HepG2 (cell line): ENCODE results near the gene SDK2. TPM values are rescaled to one million over a fixed set of nuclear protein-coding genes. Genes with fewer than 3 reads are reported as not detected.

ENCODE experiments used
- ATAD3A ChIP-seq: sonication (generic); formaldehyde crosslinking; IDR thresholded peaks from 2 replicates; pipeline ENCODE4 v1.4.0; 2020; ENCODE audit warnings: missing genetic modification reagents
- ETV5 ChIP-seq: IDR thresholded peaks from 2 replicates; pipeline ENCODE4 v1.6.1; 2018; ENCODE audit warnings: missing biosample characterization, missing genetic modification reagents, inconsistent platforms, borderline replicate concordance
- GATA4 ChIP-seq: sonication (generic); IDR thresholded peaks from 2 replicates; pipeline ENCODE4 v1.6.1; 2016; ENCODE audit warnings: antibody characterized with exemption, low read depth, borderline replicate concordance
- GFI1 ChIP-seq: sonication (generic); formaldehyde crosslinking; IDR thresholded peaks from 2 replicates; pipeline ENCODE4 v1.5.0; 2020; ENCODE audit warnings: missing genetic modification reagents, mild to moderate bottlenecking, borderline replicate concordance
- HMG20B ChIP-seq: conservative IDR thresholded peaks from 2 replicates; pipeline ENCODE4 v1.6.1; 2016; ENCODE audit warnings: missing genetic modification reagents, missing compliant biosample characterization
- NFATC3 ChIP-seq: sonication (generic); formaldehyde crosslinking; IDR thresholded peaks from 2 replicates; pipeline ENCODE4 v1.5.1; 2020; ENCODE audit warnings: mild to moderate bottlenecking, missing genetic modification reagents
- NFYC ChIP-seq: IDR thresholded peaks from 2 replicates; pipeline ENCODE4 v1.6.1; 2016; ENCODE audit warnings: missing genetic modification reagents, missing compliant biosample characterization
- PHF21A ChIP-seq: sonication (generic); formaldehyde crosslinking; IDR thresholded peaks from 2 replicates; pipeline ENCODE4 v1.5.0; 2020; ENCODE audit warnings: mild to moderate bottlenecking, missing genetic modification reagents
- POGZ ChIP-seq: sonication (generic); formaldehyde crosslinking; IDR thresholded peaks from 2 replicates; pipeline ENCODE4 v1.4.0; 2020; ENCODE audit warnings: mild to moderate bottlenecking, missing genetic modification reagents
- SIX1 ChIP-seq: sonication (generic); formaldehyde crosslinking; IDR thresholded peaks from 2 replicates; pipeline ENCODE4 v1.4.0; 2020; ENCODE audit warnings: missing genetic modification reagents, borderline replicate concordance
- SOX5 ChIP-seq: IDR thresholded peaks from 2 replicates; pipeline ENCODE4 v1.6.1; 2016; ENCODE audit warnings: borderline replicate concordance
- SP5 ChIP-seq: IDR thresholded peaks from 2 replicates; pipeline ENCODE4 v1.6.1; 2016; ENCODE audit warnings: low read depth, borderline replicate concordance
- SRY ChIP-seq: sonication (generic); formaldehyde crosslinking; IDR thresholded peaks from 2 replicates; pipeline ENCODE4 v1.8.0; 2022; ENCODE audit warnings: mild to moderate bottlenecking, missing genetic modification reagents
- YEATS2 ChIP-seq: sonication (generic); formaldehyde crosslinking; IDR thresholded peaks from 2 replicates; pipeline ENCODE4 v1.4.0; 2020; ENCODE audit warnings: missing genetic modification reagents, borderline replicate concordance
- ZEB1 ChIP-seq: IDR thresholded peaks from 2 replicates; pipeline ENCODE4 v1.6.1; 2012; ENCODE audit warnings: mild to moderate bottlenecking, low read depth, inconsistent platforms; ENCODE audit not compliant: insufficient replicate concordance
- ZFX ChIP-seq: sonication (generic); formaldehyde crosslinking; IDR thresholded peaks from 2 replicates; pipeline ENCODE4 v1.4.0; 2020; ENCODE audit warnings: mild to moderate bottlenecking, low read depth, missing genetic modification reagents, moderate library complexity
- ZMYM3 ChIP-seq: sonication (generic); formaldehyde crosslinking; IDR thresholded peaks from 2 replicates; pipeline ENCODE4 v1.5.1; 2020; ENCODE audit warnings: mild to moderate bottlenecking, missing genetic modification reagents
- ZNF33A ChIP-seq: sonication (generic); formaldehyde crosslinking; IDR thresholded peaks from 2 replicates; pipeline ENCODE4 v1.5.1; 2020; ENCODE audit warnings: missing genetic modification reagents, mild to moderate bottlenecking, moderate library complexity, borderline replicate concordance
- ZNF550 ChIP-seq: sonication (generic); formaldehyde crosslinking; IDR thresholded peaks from 2 replicates; pipeline ENCODE4 v1.4.0; 2020; ENCODE audit warnings: mild to moderate bottlenecking, missing genetic modification reagents, borderline replicate concordance
- ZNF556 ChIP-seq: sonication (generic); formaldehyde crosslinking; IDR thresholded peaks from 2 replicates; pipeline ENCODE4 v1.4.0; 2020; ENCODE audit warnings: mild to moderate bottlenecking, missing genetic modification reagents, borderline replicate concordance
- ZNF850 ChIP-seq: sonication (generic); formaldehyde crosslinking; conservative IDR thresholded peaks from 2 replicates; pipeline ENCODE4 v1.9.0; 2021; ENCODE audit warnings: mild to moderate bottlenecking, missing genetic modification reagents
- polyA plus RNA-seq, 8 experiments: library from polyadenylated mRNA; depleted of rRNA in 3 of 8; stranded (reverse) in 7 of 8; unstranded in 1 of 8; fragments of >200 nt; fragmentation: Illumina TruSeq in 4 of 8; extraction: Trizol in 4 of 8; gene quantifications; 2 replicates each; pipeline versions ENCODE4 v1.2.1 to v1.2.3, GENCODE V29; 2011 to 2016; ENCODE audit warnings: low read depth in 4 of 8, missing spikeins in 1 of 8, mixed read lengths in 1 of 8; ENCODE audit not compliant: insufficient read depth in 1 of 8
- total RNA-seq, 5 experiments: library from RNA; depleted of rRNA; stranded (reverse); fragments of >200 nt; fragmentation: Illumina TruSeq; extraction: Trizol; gene quantifications; 2 replicates each; pipeline ENCODE4 v1.2.3, GENCODE V29; 2016; ENCODE audit warnings: low read depth in 1 of 5
- TF ChIP-seq, protein P1 (sequence below): sonication (generic); formaldehyde crosslinking; IDR thresholded peaks from 2 replicates; pipeline ENCODE4 v1.8.1; 2022; ENCODE audit warnings: mild to moderate bottlenecking, missing genetic modification reagents
- TF ChIP-seq, protein P2 (sequence below): sonication (generic); formaldehyde crosslinking; IDR thresholded peaks from 2 replicates; pipeline ENCODE4 v1.4.0; 2020; ENCODE audit warnings: missing genetic modification reagents
- TF ChIP-seq, protein P3 (sequence below): sonication (generic); formaldehyde crosslinking; IDR thresholded peaks from 2 replicates; pipeline ENCODE4 v1.4.0; 2020; ENCODE audit warnings: missing genetic modification reagents

The SDK2 gene
- total and polyA plus RNA-seq, 2 of the 13 experiments (the other 11 are each of a cell fraction or from before 2014, with no cell fraction given) = not detected

- TF ChIP-seq ZFX (peak; percentile 24; the same call in 1 of the 2 replicates), ATAD3A (CRISPR knock-in tag) (no peak), ZNF556 (CRISPR knock-in tag) (0 out of 2 replicates have a peak, but pooled peaks have one; percentile 47), ZEB1 (peak; percentile 86), HMG20B (CRISPR knock-in tag) (no peak), GFI1 (CRISPR knock-in tag) (0 out of 2 replicates have a peak, but pooled peaks have one; percentile 32), ZNF33A (CRISPR knock-in tag) (no peak), POGZ (CRISPR knock-in tag) (no peak), PHF21A (peak; percentile 37; the same call in 1 of the 2 replicates), ZNF850 (CRISPR knock-in tag) (no peak), YEATS2 (CRISPR knock-in tag) (0 out of 2 replicates have a peak, but pooled peaks have one; percentile 35), SIX1 (CRISPR knock-in tag) (no peak), ZMYM3 (CRISPR knock-in tag) (no peak), GATA4 (no peak), SRY (CRISPR knock-in tag) (no peak), NFATC3 (CRISPR knock-in tag) (no peak), ETV5 (CRISPR knock-in tag) (0 out of 2 replicates have a peak, but pooled peaks have one; percentile 16), SP5 (CRISPR knock-in tag) (peak; percentile 88; the same call in 1 of the 2 replicates), SOX5 (CRISPR knock-in tag) (peak; percentile 50; the same call in 1 of the 2 replicates), NFYC (CRISPR knock-in tag) (no peak), ZNF550 (no peak)
- TF ChIP-seq, protein P1, sequence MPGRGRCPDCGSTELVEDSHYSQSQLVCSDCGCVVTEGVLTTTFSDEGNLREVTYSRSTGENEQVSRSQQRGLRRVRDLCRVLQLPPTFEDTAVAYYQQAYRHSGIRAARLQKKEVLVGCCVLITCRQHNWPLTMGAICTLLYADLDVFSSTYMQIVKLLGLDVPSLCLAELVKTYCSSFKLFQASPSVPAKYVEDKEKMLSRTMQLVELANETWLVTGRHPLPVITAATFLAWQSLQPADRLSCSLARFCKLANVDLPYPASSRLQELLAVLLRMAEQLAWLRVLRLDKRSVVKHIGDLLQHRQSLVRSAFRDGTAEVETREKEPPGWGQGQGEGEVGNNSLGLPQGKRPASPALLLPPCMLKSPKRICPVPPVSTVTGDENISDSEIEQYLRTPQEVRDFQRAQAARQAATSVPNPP (CRISPR knock-in tag) = no peak
- TF ChIP-seq, protein P2, sequence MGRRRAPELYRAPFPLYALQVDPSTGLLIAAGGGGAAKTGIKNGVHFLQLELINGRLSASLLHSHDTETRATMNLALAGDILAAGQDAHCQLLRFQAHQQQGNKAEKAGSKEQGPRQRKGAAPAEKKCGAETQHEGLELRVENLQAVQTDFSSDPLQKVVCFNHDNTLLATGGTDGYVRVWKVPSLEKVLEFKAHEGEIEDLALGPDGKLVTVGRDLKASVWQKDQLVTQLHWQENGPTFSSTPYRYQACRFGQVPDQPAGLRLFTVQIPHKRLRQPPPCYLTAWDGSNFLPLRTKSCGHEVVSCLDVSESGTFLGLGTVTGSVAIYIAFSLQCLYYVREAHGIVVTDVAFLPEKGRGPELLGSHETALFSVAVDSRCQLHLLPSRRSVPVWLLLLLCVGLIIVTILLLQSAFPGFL = no peak
- TF ChIP-seq, protein P3, sequence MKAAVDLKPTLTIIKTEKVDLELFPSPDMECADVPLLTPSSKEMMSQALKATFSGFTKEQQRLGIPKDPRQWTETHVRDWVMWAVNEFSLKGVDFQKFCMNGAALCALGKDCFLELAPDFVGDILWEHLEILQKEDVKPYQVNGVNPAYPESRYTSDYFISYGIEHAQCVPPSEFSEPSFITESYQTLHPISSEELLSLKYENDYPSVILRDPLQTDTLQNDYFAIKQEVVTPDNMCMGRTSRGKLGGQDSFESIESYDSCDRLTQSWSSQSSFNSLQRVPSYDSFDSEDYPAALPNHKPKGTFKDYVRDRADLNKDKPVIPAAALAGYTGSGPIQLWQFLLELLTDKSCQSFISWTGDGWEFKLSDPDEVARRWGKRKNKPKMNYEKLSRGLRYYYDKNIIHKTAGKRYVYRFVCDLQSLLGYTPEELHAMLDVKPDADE = no peak
Observed at GRCh38 chr17:73359987-73360410, 284.2 kb downstream of the SDK2 start (continued).
